Activated naive CD4-positive, alpha-beta T cell treated with anti-CD3 and anti-CD28 coated beads, Interleukin-2, amount 50 U/mL, for 24 hours (primary cell): ENCODE measurements around the gene ZC4H2.

Experiments used
- H3K27ac Mint-ChIP-seq: one replicate; pipeline ENCODE4 v1.8.0; 2021; ENCODE audit warnings: mild to moderate bottlenecking, mixed read lengths
- H3K27me3 Mint-ChIP-seq: one replicate; pipeline ENCODE4 v1.8.0; 2021; ENCODE audit warnings: mixed read lengths
- H3K36me3 Mint-ChIP-seq: one replicate; pipeline ENCODE4 v1.8.0; 2021; ENCODE audit warnings: mixed read lengths
- H3K4me1 Mint-ChIP-seq: one replicate; pipeline ENCODE4 v1.8.0; 2021; ENCODE audit warnings: mixed read lengths
- H3K4me3 Mint-ChIP-seq: one replicate; pipeline ENCODE4 v1.8.0; 2021; ENCODE audit warnings: mild to moderate bottlenecking, mixed read lengths
- H3K9me3 Mint-ChIP-seq: one replicate; pipeline ENCODE4 v1.8.0; 2021; ENCODE audit warnings: mixed read lengths

ZC4H2 gene

GRCh38 chrX:64867217-64867616 lies 109.0 kb downstream of the ZC4H2 start:
- Mint-ChIP-seq H3K9me3 (peaks cover 19% of the 10 kb centered on the region), H3K4me3 (no peak overlapping the region), H3K4me1 (peaks cover 11% of the 10 kb centered on the region), H3K27me3 (no peaks in the 10 kb centered on the region), H3K27ac (no peak overlapping the region), H3K36me3 (peaks cover 20% of the 10 kb centered on the region)
